ENCODE data around the gene EPC1. TPM values are rescaled to one million over a fixed set of nuclear protein-coding genes. Genes with fewer than 3 reads are reported as not detected.

EPC1 gene
- total RNA-seq, 1 donor, result 26.7 TPM

GRCh38 chr10:32376097-32376496, 29.1 kb upstream of the EPC1 start:
- no peak for DNase-seq (ENCODE audit: low read depth)
- TF ChIP-seq, protein P1, sequence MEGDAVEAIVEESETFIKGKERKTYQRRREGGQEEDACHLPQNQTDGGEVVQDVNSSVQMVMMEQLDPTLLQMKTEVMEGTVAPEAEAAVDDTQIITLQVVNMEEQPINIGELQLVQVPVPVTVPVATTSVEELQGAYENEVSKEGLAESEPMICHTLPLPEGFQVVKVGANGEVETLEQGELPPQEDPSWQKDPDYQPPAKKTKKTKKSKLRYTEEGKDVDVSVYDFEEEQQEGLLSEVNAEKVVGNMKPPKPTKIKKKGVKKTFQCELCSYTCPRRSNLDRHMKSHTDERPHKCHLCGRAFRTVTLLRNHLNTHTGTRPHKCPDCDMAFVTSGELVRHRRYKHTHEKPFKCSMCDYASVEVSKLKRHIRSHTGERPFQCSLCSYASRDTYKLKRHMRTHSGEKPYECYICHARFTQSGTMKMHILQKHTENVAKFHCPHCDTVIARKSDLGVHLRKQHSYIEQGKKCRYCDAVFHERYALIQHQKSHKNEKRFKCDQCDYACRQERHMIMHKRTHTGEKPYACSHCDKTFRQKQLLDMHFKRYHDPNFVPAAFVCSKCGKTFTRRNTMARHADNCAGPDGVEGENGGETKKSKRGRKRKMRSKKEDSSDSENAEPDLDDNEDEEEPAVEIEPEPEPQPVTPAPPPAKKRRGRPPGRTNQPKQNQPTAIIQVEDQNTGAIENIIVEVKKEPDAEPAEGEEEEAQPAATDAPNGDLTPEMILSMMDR (IDR thresholded peaks at IDR 0.05; ENCODE audit: insufficient read depth, low read length), result no peak
- H3K4me3 ChIP-seq (ENCODE audit: low read depth, low read length), result peak overlapping the region; percentile 73

DNA sequence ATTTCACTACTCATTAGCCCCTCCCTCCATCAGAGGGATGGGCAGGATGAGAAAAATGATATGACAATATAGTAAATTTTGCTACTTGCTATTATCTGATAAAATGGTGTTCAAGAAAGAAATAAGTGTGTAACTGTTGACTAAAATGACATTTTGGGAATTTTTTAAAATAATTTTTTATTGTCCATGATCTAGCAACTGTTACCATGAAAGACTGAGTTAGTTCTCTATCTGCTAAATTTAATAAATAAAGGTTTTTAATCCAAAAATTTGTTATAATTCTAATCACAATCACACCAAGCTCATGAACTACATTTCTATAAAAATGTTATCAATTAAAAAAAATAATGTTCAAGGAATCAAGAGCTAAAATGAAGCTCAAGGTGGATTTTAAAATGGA, 28.7 kb upstream of the EPC1 start:
- H3K4me3 ChIP-seq (ENCODE audit: low read depth, low read length), result no peak overlapping the region
- DNase-seq (ENCODE audit: low read depth), result no peak
- TF ChIP-seq, protein P1 (IDR thresholded peaks at IDR 0.05; ENCODE audit: insufficient read depth, low read length), result no peak

DNA sequence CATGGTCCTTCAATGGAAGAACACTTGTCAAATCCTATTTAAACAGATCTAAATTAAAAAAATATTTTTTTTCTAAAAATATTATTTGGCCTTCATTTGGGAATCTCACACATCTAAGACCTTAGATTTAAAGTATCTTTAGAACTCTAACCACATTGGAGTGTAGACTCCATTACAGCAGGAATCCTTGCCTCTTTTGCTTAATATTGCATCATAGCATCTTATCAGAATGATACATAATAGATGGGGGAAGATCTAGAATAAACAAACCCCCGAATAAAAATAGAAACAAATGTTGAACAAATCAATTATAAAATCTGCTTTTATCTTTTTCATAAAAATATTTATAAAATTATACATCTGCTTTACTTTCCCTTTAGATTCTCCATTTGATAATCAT, 27.6 kb upstream of the EPC1 start:
- no peak overlapping the region for H3K4me3 ChIP-seq (ENCODE audit: low read depth, low read length)
- TF ChIP-seq, protein P1 (IDR thresholded peaks at IDR 0.05; ENCODE audit: insufficient read depth, low read length), result no peak
- DNase-seq (ENCODE audit: low read depth), result peak; percentile 32

DNA sequence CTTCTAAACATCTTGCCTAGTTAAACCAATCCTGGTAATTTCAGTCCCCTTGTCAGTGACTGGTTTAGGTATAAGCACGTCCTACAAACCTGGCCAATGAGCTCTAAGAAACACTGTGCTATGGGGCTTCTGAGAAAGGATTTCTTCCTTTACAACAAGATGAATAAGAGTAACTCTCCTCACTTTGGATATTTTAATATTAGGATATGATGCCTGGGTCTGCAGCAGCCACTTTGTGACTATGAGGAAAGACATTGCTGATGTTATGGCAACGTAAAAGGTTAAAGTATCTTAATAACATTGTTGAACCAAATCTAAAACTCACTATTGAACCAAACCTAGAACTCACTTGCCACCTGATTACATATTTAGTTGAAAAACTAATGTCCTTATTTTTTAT, 26.5 kb upstream of the EPC1 start:
- no peak for DNase-seq (ENCODE audit: low read depth)
- H3K4me3 ChIP-seq (ENCODE audit: low read depth, low read length), result no peak overlapping the region
- TF ChIP-seq, protein P1 (IDR thresholded peaks at IDR 0.05; ENCODE audit: insufficient read depth, low read length), result no peak

GRCh38 chr10:32373031-32373430, 26.1 kb upstream of the EPC1 start:
- TF ChIP-seq, protein P1 (IDR thresholded peaks at IDR 0.05; ENCODE audit: insufficient read depth, low read length), result no peak
- no peak for DNase-seq (ENCODE audit: low read depth)
- no peak overlapping the region for H3K4me3 ChIP-seq (ENCODE audit: low read depth, low read length)

- TF ChIP-seq, protein P1 (IDR thresholded peaks at IDR 0.05; ENCODE audit: insufficient read depth, low read length), result no peak
- no peak overlapping the region for H3K4me3 ChIP-seq (ENCODE audit: low read depth, low read length)
- DNase-seq (ENCODE audit: low read depth), result no peak
Measured at GRCh38 chr10:32372000-32372875, 25.3 kb upstream of the EPC1 start.

Data from fibroblast of the aortic adventitia (primary cell).